ENCODE measurements around the gene IL12RB2.

Gene IL12RB2

GRCh38 chr1:67294836-67295617 is 12.6 kb upstream of the IL12RB2 start:
- no peak for TF ChIP-seq CTCF (IDR thresholded peaks at IDR 0.05; ENCODE audit: poor library complexity, severe bottlenecking)

GRCh38 chr1:67298762-67299161 is 8.9 kb upstream of the IL12RB2 start:
- H3K36me3 ChIP-seq (ENCODE audit: low read depth): no peaks in the 10 kb centered on the region
- no peak overlapping the region for H3K27ac ChIP-seq (ENCODE audit: poor library complexity, severe bottlenecking)
- no peak overlapping the region for H3K4me3 ChIP-seq (ENCODE audit: severe bottlenecking)
- H3K9me3 ChIP-seq (ENCODE audit: severe bottlenecking): no peaks in the 10 kb centered on the region
- ATAC-seq (ENCODE audit: low read depth) (no peak), DNase-seq (ENCODE audit: low spot score) (no peak)
- H3K27me3 ChIP-seq (ENCODE audit: insufficient read depth, poor library complexity, severe bottlenecking): no peaks in the 10 kb centered on the region
- no peaks in the 10 kb centered on the region for H3K4me1 ChIP-seq (ENCODE audit: insufficient read depth, poor library complexity, severe bottlenecking)
- TF ChIP-seq CTCF (IDR thresholded peaks at IDR 0.05; ENCODE audit: poor library complexity, severe bottlenecking): no peak

More at GRCh38 chr1:67294836-67295617, 12.6 kb upstream of the IL12RB2 start:
- Histone ChIP-seq H3K27me3 (ENCODE audit: insufficient read depth, poor library complexity, severe bottlenecking) (no peaks in the 10 kb centered on the region), H3K4me1 (ENCODE audit: insufficient read depth, poor library complexity, severe bottlenecking) (no peaks in the 10 kb centered on the region), H3K9me3 (ENCODE audit: severe bottlenecking) (no peaks in the 10 kb centered on the region), H3K27ac (ENCODE audit: poor library complexity, severe bottlenecking) (no peak overlapping the region), H3K4me3 (ENCODE audit: severe bottlenecking) (no peak overlapping the region), H3K36me3 (ENCODE audit: low read depth) (no peaks in the 10 kb centered on the region)
- ATAC-seq (ENCODE audit: low read depth) (no peak), DNase-seq (ENCODE audit: low spot score) (no peak)

GRCh38 chr1:67299296-67299695 is 8.4 kb upstream of the IL12RB2 start:
- Histone ChIP-seq H3K27me3 (ENCODE audit: insufficient read depth, poor library complexity, severe bottlenecking) (no peaks in the 10 kb centered on the region), H3K36me3 (ENCODE audit: low read depth) (no peaks in the 10 kb centered on the region), H3K4me3 (ENCODE audit: severe bottlenecking) (no peak overlapping the region), H3K9me3 (ENCODE audit: severe bottlenecking) (peaks cover under 1% of the 10 kb centered on the region), H3K4me1 (ENCODE audit: insufficient read depth, poor library complexity, severe bottlenecking) (no peaks in the 10 kb centered on the region), H3K27ac (ENCODE audit: poor library complexity, severe bottlenecking) (no peak overlapping the region)
- ATAC-seq (ENCODE audit: low read depth) (no peak), DNase-seq (ENCODE audit: low spot score) (no peak)
- no peak for TF ChIP-seq CTCF (IDR thresholded peaks at IDR 0.05; ENCODE audit: poor library complexity, severe bottlenecking)

DNA sequence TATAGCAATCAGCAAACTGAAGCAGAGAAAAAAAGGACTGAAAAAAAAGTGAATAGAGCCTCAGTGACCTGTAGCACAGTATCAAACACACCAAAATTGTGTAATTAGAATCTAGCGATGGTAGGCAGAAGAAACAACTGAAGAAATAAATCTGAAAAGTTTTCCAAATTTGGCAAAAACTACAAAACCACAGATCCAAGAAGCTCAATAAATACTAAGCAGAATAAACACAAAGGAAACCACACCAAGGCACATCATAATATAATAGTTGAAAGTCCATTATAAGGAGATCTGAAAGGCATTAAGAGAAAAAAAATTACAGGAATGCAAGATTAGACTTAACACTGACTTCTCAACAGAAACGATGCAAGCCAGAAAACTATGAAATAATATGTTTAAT is 7.1 kb upstream of the IL12RB2 start:
- no peak for DNase-seq (ENCODE audit: low spot score)
- H3K4me3 ChIP-seq (ENCODE audit: severe bottlenecking): no peak overlapping the region
- no peak overlapping the region for H3K27ac ChIP-seq (ENCODE audit: poor library complexity, severe bottlenecking)

More for the DNA sequence above, 7.1 kb upstream of the IL12RB2 start:
- Histone ChIP-seq H3K27me3 (ENCODE audit: insufficient read depth, poor library complexity, severe bottlenecking) (no peaks in the 10 kb centered on the region), H3K36me3 (ENCODE audit: low read depth) (no peaks in the 10 kb centered on the region), H3K9me3 (ENCODE audit: severe bottlenecking) (peaks cover 2% of the 10 kb centered on the region), H3K4me1 (ENCODE audit: insufficient read depth, poor library complexity, severe bottlenecking) (no peaks in the 10 kb centered on the region)
- ATAC-seq (ENCODE audit: low read depth): no peak
- TF ChIP-seq CTCF (IDR thresholded peaks at IDR 0.05; ENCODE audit: poor library complexity, severe bottlenecking): no peak
